Adrenal gland (tissue), 12 donors: ENCODE measurements around the gene SCYL3. TPM values are rescaled to one million over a fixed set of nuclear protein-coding genes. Genes with fewer than 3 reads are reported as not detected.

Source experiments
- DNase-seq, 7 donors: peaks; one replicate each; pipeline ENCODE4 v3.0.0-alpha.2; 2019 to 2020
- H3K27ac ChIP-seq, 5 donors: fragments of 200-600 bp; sonication (generic) in 4 of 5; 1 replicate in 3 of 5; 2 replicates in 2 of 5; pipeline versions ENCODE4 v1.5.1 to v1.8.0; 2016 to 2020; ENCODE audit warnings: mild to moderate bottlenecking in 1 of 5
- H3K27me3 ChIP-seq: fragments of 200-600 bp; 2 replicates; pipeline ENCODE4 v1.8.0; 2021
- H3K36me3 ChIP-seq, 2 donors: fragments of 200-600 bp; replicated peaks in 1 of 2; 1 replicate in 1 of 2; 2 replicates in 1 of 2; pipeline versions ENCODE4 v1.5.1 to v1.8.0; 2018 to 2022
- H3K4me1 ChIP-seq, 2 donors: fragments of 200-600 bp; replicated peaks in 1 of 2; 1 replicate in 1 of 2; 2 replicates in 1 of 2; pipeline versions ENCODE4 v1.5.1 to v1.8.0; 2018 to 2021
- H3K4me3 ChIP-seq, 4 donors: fragments of 200-600 bp; sonication (generic) in 3 of 4; one replicate each; pipeline ENCODE4 v1.5.1; 2016 to 2018
- H3K9me3 ChIP-seq, 3 donors: fragments of 200-600 bp; sonication (generic) in 1 of 3; replicated peaks in 1 of 3; 1 replicate in 2 of 3; 2 replicates in 1 of 3; pipeline versions ENCODE4 v1.5.1 to v1.8.0; 2016 to 2021
- POLR2A ChIP-seq, 2 donors: fragments of 450-650 bp; IDR thresholded peaks; one replicate each; pipeline ENCODE4 v1.6.1; 2017; ENCODE audit warnings: antibody characterized with exemption in 2 of 2, mild to moderate bottlenecking in 2 of 2, moderate library complexity in 1 of 2
- WGBS, 4 donors: extraction: QIAGEN DNeasy Blood & Tissue Kit in 2 of 4; methylation state at CpG; one replicate each; pipeline versions ENCODE4 v1.1.5 to v1.1.7; 2013 to 2017; 5-methylcytosine and 5-hydroxymethylcytosine counted together
- intact Hi-C, 2 donors: fragments of 100-400 bp; cut with DNase I; formaldehyde crosslinking; loops; one replicate each; pipeline versions ENCODE4 v1.14.1 to v1.15.0; 2022 to 2023
- polyA plus RNA-seq, 3 donors: library from polyadenylated mRNA; stranded (reverse); fragments of 200-250 nt in 2 of 3; fragments of 350-450 nt in 1 of 3; fragmentation: Illumina TruSeq in 1 of 3; extraction: RNeasy Lipid Tissue Mini Kit (QIAGEN cat#74804) in 1 of 3; gene quantifications; one replicate each; pipeline ENCODE4 v1.2.3, GENCODE V29; 2013 to 2014
- total RNA-seq, 9 donors: library from RNA; depleted of rRNA in 4 of 9; stranded (reverse); fragments of >200 nt in 4 of 9; fragments of 120-200 nt in 1 of 9; fragmentation: NEBNext Ultra II Directional in 1 of 9; extraction: Animal tissue kit (Norgen Biotek cat#: 25700) in 1 of 9; gene quantifications; one replicate each; pipeline versions ENCODE4 v1.1.0 to v1.2.4, GENCODE V29; 2013 to 2023
- TF ChIP-seq, protein P1 (sequence below), 6 experiments: fragments of 450-650 bp in 4 of 6; fragments of 200-600 bp in 2 of 6; sonication (generic) in 1 of 6; IDR thresholded peaks; 1 replicate in 5 of 6; 2 replicates in 1 of 6; pipeline versions ENCODE4 v1.5.1 to v1.8.0; 2016 to 2021; ENCODE audit warnings: antibody characterized with exemption in 6 of 6, mild to moderate bottlenecking in 2 of 6, moderate library complexity in 1 of 6
- donor health status: healthy with polysubstance abuse.
- donor health status: Bipolar disorder and iron deficiency.
- donor health status: DM: yes; HTN: yes; CAD: no.
- donor health status: DM: no; HTN: no; CAD: no.
- donor health status: DM: no; HTN: no; CAD: no.
- donor health status: DM: yes; HTN: yes; CAD: no.

The SCYL3 gene
- total and polyA plus RNA-seq, 12 donors, result 3.4 to 15.0 (median 10.1) TPM

DNA sequence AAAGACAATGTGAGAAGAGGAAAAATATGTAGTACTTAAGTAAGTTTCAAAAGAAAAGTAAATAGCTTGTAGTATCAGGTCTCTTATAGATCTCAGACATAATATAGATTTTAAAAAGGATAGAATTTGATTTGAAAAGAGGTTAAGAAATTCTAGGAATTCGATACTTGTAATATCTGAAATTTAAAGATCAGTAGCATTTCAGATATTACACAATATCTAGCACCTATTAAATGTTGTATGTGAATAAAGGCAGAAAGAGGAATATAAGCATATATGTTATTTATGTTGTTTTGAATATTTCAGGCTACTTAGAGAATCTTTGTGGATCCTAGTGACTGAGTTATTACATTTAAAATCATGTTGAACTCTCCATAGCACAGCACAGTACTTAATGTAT is 64.0 kb downstream of the SCYL3 start:
- H3K4me3 ChIP-seq, result no peak overlapping the region
- H3K27me3 ChIP-seq, result no peaks in the 10 kb centered on the region
- TF ChIP-seq, protein P1, sequence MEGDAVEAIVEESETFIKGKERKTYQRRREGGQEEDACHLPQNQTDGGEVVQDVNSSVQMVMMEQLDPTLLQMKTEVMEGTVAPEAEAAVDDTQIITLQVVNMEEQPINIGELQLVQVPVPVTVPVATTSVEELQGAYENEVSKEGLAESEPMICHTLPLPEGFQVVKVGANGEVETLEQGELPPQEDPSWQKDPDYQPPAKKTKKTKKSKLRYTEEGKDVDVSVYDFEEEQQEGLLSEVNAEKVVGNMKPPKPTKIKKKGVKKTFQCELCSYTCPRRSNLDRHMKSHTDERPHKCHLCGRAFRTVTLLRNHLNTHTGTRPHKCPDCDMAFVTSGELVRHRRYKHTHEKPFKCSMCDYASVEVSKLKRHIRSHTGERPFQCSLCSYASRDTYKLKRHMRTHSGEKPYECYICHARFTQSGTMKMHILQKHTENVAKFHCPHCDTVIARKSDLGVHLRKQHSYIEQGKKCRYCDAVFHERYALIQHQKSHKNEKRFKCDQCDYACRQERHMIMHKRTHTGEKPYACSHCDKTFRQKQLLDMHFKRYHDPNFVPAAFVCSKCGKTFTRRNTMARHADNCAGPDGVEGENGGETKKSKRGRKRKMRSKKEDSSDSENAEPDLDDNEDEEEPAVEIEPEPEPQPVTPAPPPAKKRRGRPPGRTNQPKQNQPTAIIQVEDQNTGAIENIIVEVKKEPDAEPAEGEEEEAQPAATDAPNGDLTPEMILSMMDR (IDR thresholded peaks at IDR 0.05), result no peak
- no peak for TF ChIP-seq POLR2A (IDR thresholded peaks at IDR 0.05)
- intact Hi-C loops, result no loop called here
- no peak for DNase-seq
- H3K9me3 ChIP-seq, result no peaks in the 10 kb centered on the region
- H3K4me1 ChIP-seq, result no peaks in the 10 kb centered on the region
- WGBS, 4 donors, result 97 to 99% (median 98%) methylated on average over 1 of the region's 1 CpG
- peaks cover 0 to 12% of the 10 kb centered on the region in 2 donors for H3K36me3 ChIP-seq
- H3K27ac ChIP-seq, result no peak overlapping the region

DNA sequence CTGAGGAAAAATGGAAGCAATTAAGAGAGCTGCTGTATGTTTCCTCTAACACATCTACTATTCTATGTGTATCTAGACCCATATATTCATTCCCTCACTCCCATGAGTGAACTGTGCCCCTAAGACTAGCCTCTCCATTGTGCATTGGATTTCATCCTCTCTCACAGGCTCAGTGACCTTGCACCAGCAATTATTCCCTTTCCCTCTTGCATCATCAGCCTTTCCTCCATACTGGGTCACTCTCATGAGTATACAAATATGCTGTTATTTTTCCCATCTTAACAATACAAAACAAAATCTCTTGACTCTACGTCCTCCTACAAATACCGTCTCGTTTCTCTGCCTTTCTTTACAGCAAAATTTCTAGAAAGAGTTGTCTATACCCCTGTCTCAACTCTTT is 69.5 kb downstream of the SCYL3 start:
- Histone ChIP-seq H3K4me3 (no peak overlapping the region), H3K27me3 (no peaks in the 10 kb centered on the region), H3K9me3 (no peaks in the 10 kb centered on the region), H3K27ac (no peak overlapping the region), H3K36me3 (peaks cover 0 to 16% of the 10 kb centered on the region in 2 donors), H3K4me1 (no peaks in the 10 kb centered on the region)
- intact Hi-C loops, result no loop called here
- 96 to 100% (median 98%) methylated on average over 3 of the region's 3 CpGs for WGBS, 4 donors
- no peak for DNase-seq
- TF ChIP-seq POLR2A (IDR thresholded peaks at IDR 0.05), result no peak
- TF ChIP-seq, protein P1 (IDR thresholded peaks at IDR 0.05), result no peak

DNA sequence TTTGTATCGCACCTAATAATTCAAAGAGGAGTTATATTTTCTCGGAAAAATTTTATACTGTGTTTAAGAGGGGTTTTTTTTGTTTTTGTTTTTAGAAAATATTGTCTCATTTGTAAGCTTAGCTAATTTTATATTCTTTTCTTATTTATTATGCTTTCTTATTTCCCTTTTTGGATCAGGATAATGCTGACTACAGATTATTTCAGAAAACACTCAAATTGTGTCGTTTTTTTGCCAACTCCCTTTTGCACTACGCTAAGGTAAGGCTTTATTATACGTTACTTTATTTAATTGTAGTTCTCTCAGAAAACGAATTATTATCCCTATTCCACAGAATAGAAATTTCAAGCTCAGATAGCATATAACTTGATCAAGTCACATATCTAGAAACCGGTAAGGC is 72.2 kb downstream of the SCYL3 start:
- H3K9me3 ChIP-seq, result no peaks in the 10 kb centered on the region
- no peak for DNase-seq
- intact Hi-C loops, result no loop called here
- H3K27ac ChIP-seq, result no peak overlapping the region
- H3K27me3 ChIP-seq, result no peaks in the 10 kb centered on the region
- WGBS, 4 donors, result 97 to 98% (median 97%) methylated on average over 7 of the region's 7 CpGs
- no peak overlapping the region for H3K4me3 ChIP-seq
- TF ChIP-seq POLR2A (IDR thresholded peaks at IDR 0.05), result no peak
- TF ChIP-seq, protein P1 (IDR thresholded peaks at IDR 0.05), result no peak
- H3K4me1 ChIP-seq, result no peaks in the 10 kb centered on the region
- peaks cover 0 to 4% of the 10 kb centered on the region in 2 donors for H3K36me3 ChIP-seq

DNA sequence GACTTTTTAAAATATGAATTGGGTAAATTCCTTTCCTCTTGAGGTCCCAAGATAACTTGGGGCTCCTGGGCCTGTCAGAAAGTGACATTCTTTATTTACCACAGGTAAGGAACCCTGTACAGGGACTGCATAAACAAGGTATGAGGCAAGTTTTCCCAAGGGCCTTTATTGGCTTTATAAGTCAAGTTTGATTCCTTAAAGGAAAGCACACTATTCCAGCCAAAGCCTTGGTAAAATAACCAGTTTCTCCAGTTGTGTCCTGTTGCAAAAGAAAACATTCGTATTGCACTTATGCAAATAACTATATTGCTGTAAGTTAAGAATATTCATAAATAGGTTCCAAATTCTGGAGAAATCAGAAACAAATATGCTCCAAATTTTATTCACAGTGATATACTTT is 77.1 kb downstream of the SCYL3 start:
- TF ChIP-seq, protein P1 (IDR thresholded peaks at IDR 0.05), result no peak
- TF ChIP-seq POLR2A (IDR thresholded peaks at IDR 0.05), result no peak
- Histone ChIP-seq H3K27me3 (no peaks in the 10 kb centered on the region), H3K36me3 (no peaks in the 10 kb centered on the region), H3K9me3 (no peaks in the 10 kb centered on the region), H3K4me3 (no peak overlapping the region), H3K27ac (no peak overlapping the region), H3K4me1 (no peaks in the 10 kb centered on the region)
- intact Hi-C loops, result loop anchor here in 1 of 2 donors (10.0 kb wide), 1 partner anchor 232 kb away; the partner anchor contains the start of gene F5
- 96 to 100% (median 98%) methylated on average over 1 of the region's 1 CpG for WGBS, 4 donors
- DNase-seq, result no peak
